ENCODE measurements around the gene NLGN4X.

DNA sequence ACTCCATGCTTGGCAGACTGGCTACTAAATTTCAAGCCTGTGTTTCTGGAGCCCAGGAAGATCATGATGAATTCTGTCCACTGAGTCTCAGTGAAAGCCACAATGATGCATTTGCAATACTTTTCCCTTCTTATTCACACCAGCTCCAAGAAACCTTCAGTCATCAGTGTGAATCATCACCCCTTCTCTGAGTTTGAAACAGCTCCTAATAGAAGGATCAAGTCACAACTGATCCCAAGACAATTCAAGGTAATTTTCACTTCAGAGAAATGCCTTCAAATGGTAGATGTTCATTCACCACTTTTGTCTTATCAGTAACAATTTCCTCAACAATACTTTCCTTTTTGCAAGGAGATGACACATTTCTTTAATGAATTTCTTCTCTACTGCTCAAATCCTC lies 257.4 kb downstream of the NLGN4X start:
- TF ChIP-seq, protein P1, sequence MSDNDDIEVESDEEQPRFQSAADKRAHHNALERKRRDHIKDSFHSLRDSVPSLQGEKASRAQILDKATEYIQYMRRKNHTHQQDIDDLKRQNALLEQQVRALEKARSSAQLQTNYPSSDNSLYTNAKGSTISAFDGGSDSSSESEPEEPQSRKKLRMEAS (IDR thresholded peaks at IDR 0.05; ENCODE audit: low read depth) = no peak
- TF ChIP-seq, protein P2, sequence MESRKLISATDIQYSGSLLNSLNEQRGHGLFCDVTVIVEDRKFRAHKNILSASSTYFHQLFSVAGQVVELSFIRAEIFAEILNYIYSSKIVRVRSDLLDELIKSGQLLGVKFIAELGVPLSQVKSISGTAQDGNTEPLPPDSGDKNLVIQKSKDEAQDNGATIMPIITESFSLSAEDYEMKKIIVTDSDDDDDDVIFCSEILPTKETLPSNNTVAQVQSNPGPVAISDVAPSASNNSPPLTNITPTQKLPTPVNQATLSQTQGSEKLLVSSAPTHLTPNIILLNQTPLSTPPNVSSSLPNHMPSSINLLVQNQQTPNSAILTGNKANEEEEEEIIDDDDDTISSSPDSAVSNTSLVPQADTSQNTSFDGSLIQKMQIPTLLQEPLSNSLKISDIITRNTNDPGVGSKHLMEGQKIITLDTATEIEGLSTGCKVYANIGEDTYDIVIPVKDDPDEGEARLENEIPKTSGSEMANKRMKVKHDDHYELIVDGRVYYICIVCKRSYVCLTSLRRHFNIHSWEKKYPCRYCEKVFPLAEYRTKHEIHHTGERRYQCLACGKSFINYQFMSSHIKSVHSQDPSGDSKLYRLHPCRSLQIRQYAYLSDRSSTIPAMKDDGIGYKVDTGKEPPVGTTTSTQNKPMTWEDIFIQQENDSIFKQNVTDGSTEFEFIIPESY (IDR thresholded peaks at IDR 0.05; ENCODE audit: borderline replicate concordance, low read depth) = no peak
- TF ChIP-seq, protein P3, sequence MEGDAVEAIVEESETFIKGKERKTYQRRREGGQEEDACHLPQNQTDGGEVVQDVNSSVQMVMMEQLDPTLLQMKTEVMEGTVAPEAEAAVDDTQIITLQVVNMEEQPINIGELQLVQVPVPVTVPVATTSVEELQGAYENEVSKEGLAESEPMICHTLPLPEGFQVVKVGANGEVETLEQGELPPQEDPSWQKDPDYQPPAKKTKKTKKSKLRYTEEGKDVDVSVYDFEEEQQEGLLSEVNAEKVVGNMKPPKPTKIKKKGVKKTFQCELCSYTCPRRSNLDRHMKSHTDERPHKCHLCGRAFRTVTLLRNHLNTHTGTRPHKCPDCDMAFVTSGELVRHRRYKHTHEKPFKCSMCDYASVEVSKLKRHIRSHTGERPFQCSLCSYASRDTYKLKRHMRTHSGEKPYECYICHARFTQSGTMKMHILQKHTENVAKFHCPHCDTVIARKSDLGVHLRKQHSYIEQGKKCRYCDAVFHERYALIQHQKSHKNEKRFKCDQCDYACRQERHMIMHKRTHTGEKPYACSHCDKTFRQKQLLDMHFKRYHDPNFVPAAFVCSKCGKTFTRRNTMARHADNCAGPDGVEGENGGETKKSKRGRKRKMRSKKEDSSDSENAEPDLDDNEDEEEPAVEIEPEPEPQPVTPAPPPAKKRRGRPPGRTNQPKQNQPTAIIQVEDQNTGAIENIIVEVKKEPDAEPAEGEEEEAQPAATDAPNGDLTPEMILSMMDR (IDR thresholded peaks at IDR 0.05) = no peak
- TF ChIP-seq PBX3 (IDR thresholded peaks at IDR 0.05) (no peak), EP300 (IDR thresholded peaks at IDR 0.05; ENCODE audit: borderline replicate concordance in 1 of 2, low read depth in 1 of 2, low read length in 1 of 2) (no peak), USF2 (IDR thresholded peaks at IDR 0.05; ENCODE audit: borderline replicate concordance, low read depth, low read length) (no peak), TAF1 (IDR thresholded peaks at IDR 0.05; ENCODE audit: borderline replicate concordance, low read depth, low read length) (no peak), RAD21 (IDR thresholded peaks at IDR 0.05; ENCODE audit: low read length) (no peak)
- TF ChIP-seq, protein P4, sequence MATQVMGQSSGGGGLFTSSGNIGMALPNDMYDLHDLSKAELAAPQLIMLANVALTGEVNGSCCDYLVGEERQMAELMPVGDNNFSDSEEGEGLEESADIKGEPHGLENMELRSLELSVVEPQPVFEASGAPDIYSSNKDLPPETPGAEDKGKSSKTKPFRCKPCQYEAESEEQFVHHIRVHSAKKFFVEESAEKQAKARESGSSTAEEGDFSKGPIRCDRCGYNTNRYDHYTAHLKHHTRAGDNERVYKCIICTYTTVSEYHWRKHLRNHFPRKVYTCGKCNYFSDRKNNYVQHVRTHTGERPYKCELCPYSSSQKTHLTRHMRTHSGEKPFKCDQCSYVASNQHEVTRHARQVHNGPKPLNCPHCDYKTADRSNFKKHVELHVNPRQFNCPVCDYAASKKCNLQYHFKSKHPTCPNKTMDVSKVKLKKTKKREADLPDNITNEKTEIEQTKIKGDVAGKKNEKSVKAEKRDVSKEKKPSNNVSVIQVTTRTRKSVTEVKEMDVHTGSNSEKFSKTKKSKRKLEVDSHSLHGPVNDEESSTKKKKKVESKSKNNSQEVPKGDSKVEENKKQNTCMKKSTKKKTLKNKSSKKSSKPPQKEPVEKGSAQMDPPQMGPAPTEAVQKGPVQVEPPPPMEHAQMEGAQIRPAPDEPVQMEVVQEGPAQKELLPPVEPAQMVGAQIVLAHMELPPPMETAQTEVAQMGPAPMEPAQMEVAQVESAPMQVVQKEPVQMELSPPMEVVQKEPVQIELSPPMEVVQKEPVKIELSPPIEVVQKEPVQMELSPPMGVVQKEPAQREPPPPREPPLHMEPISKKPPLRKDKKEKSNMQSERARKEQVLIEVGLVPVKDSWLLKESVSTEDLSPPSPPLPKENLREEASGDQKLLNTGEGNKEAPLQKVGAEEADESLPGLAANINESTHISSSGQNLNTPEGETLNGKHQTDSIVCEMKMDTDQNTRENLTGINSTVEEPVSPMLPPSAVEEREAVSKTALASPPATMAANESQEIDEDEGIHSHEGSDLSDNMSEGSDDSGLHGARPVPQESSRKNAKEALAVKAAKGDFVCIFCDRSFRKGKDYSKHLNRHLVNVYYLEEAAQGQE (IDR thresholded peaks at IDR 0.05; ENCODE audit: low read depth, low read length) = no peak

Data from SK-N-SH (cell line).